H1 (cell line): ENCODE measurements around the gene DAB2IP. TPM values are rescaled to one million over a fixed set of nuclear protein-coding genes. Genes with fewer than 3 reads are reported as not detected.

Experiments
- CBX8 ChIP-seq: fragments of 300-800, 300-1000 bp; sonication (generic); IDR thresholded peaks from 2 replicates; pipeline ENCODE4 v1.7.1; 2016; ENCODE audit warnings: low read depth, low read length, borderline replicate concordance
- CTCF ChIP-seq, 3 experiments: IDR thresholded peaks; 1 replicate in 2 of 3; 2 replicates in 1 of 3; pipeline versions ENCODE4 v1.5.1 to v1.6.1; 2011; ENCODE audit warnings: low read length in 3 of 3, mild to moderate bottlenecking in 3 of 3, inconsistent platforms in 2 of 3, low read depth in 1 of 3, moderate library complexity in 1 of 3; ENCODE audit not compliant: insufficient read depth in 1 of 3; ENCODE audit errors: control extremely low read depth in 1 of 3
- JUND ChIP-seq: IDR thresholded peaks from 2 replicates; pipeline ENCODE4 v1.6.1; 2011; ENCODE audit warnings: mild to moderate bottlenecking, improper control_type of control experiment, low read length
- NRF1 ChIP-seq: IDR thresholded peaks from 2 replicates; pipeline ENCODE4 v1.6.1; 2011; ENCODE audit warnings: mild to moderate bottlenecking, low read depth, low read length, improper control_type of control experiment
- POU5F1 ChIP-seq: IDR thresholded peaks from 2 replicates; pipeline ENCODE4 v1.6.1; 2011; ENCODE audit warnings: low read depth, mild to moderate bottlenecking, low read length, moderate library complexity
- RXRA ChIP-seq: IDR thresholded peaks from 2 replicates; pipeline ENCODE4 v1.6.1; 2011; ENCODE audit warnings: low read depth, mild to moderate bottlenecking, low read length, moderate library complexity; ENCODE audit not compliant: insufficient read depth
- SIRT6 ChIP-seq: IDR thresholded peaks from one replicate; pipeline ENCODE4 v1.7.1; 2012; ENCODE audit warnings: low read length, inconsistent platforms
- polyA plus RNA-seq, 7 experiments: library from polyadenylated mRNA; depleted of rRNA in 3 of 7; stranded (reverse) in 5 of 7; unstranded in 2 of 7; fragments of >200 nt in 5 of 7; fragments of 200-250 nt in 2 of 7; gene quantifications; 1 replicate in 5 of 7; 2 replicates in 1 of 7; 4 replicates in 1 of 7; pipeline versions ENCODE4 v1.2.1 to v1.2.3, GENCODE V29; 2011 to 2013; ENCODE audit warnings: missing spikeins in 2 of 7, mixed read lengths in 2 of 7
- total RNA-seq: library from RNA; stranded (reverse); fragmentation: NEBNext Ultra II Directional; extraction: Animal tissue kit (Norgen Biotek cat#: 25700); gene quantifications from 2 replicates; pipeline ENCODE4 v1.2.1, GENCODE V29; 2021

DAB2IP gene
- total and polyA plus RNA-seq, 2 of the 8 experiments (the other 6 are each of a cell fraction or from before 2014, with no cell fraction given) = 19.7 to 39.5 TPM

- TF ChIP-seq CTCF (IDR thresholded peaks at IDR 0.05; ENCODE audit: control extremely low read depth in 1 of 3, insufficient read depth in 1 of 3, low read depth in 1 of 3, low read length in 3 of 3) (no peak), RXRA (no peak), JUND (no peak), POU5F1 (no peak), SIRT6 (no peak), NRF1 (no peak), CBX8 (no peak)
Observed at GRCh38 chr9:121774715-121775613, 123.5 kb downstream of the DAB2IP start (continued).
